Neural cell (in vitro differentiated cells): ENCODE measurements around the gene MARVELD1. TPM values are rescaled to one million over a fixed set of nuclear protein-coding genes. Genes with fewer than 3 reads are reported as not detected.

Source experiments
- H2AFZ ChIP-seq: fragments of 200-600, 300-800 bp; sonication (generic), shearing (Covaris generic); 2 replicates; pipeline ENCODE4 v1.6.0; 2014; ENCODE audit warnings: low read depth, mild to moderate bottlenecking, antibody characterized with exemption, low read length, moderate library complexity
- H3F3A ChIP-seq: fragments of 200-600 bp; shearing (Covaris generic); 2 replicates; pipeline ENCODE4 v1.6.1; 2016; ENCODE audit warnings: mild to moderate bottlenecking, moderate library complexity, mixed read lengths, antibody characterized with exemption, low read length; ENCODE audit not compliant: insufficient read depth, poor library complexity, severe bottlenecking
- H3K27ac ChIP-seq: fragments of 200-600, 300-800 bp; sonication (generic), shearing (Covaris generic); 2 replicates; pipeline ENCODE4 v1.5.1; 2014; ENCODE audit warnings: mild to moderate bottlenecking, low read length, moderate library complexity
- H3K27me3 ChIP-seq: fragments of 300-800, 200-600 bp; sonication (generic), shearing (Covaris generic); 2 replicates; pipeline ENCODE4 v1.6.0; 2014; ENCODE audit warnings: mild to moderate bottlenecking, low read depth, low read length, moderate library complexity; ENCODE audit not compliant: insufficient read depth
- H3K36me3 ChIP-seq: fragments of 300-800, 200-600 bp; sonication (generic), shearing (Covaris generic); 2 replicates; pipeline ENCODE4 v1.5.1; 2014; ENCODE audit warnings: mild to moderate bottlenecking, antibody characterized with exemption, low read length, moderate library complexity; ENCODE audit not compliant: insufficient read depth
- H3K4me2 ChIP-seq: fragments of 300-800, 200-600 bp; sonication (generic), shearing (Covaris generic); 2 replicates; pipeline ENCODE4 v1.6.0; 2014; ENCODE audit warnings: mild to moderate bottlenecking, low read length
- H3K4me3 ChIP-seq: fragments of 300-800, 200-600 bp; sonication (generic), shearing (Covaris generic); 2 replicates; pipeline ENCODE4 v1.5.1; 2014; ENCODE audit warnings: mild to moderate bottlenecking, low read length, moderate library complexity
- H3K79me2 ChIP-seq: fragments of 200-600 bp; shearing (Covaris generic); replicated peaks from 2 replicates; pipeline ENCODE4 v1.6.0; 2014; ENCODE audit warnings: mild to moderate bottlenecking, low read length, moderate library complexity; ENCODE audit not compliant: insufficient read depth
- H3K9ac ChIP-seq: fragments of 300-800, 200-600 bp; sonication (generic), shearing (Covaris generic); 2 replicates; pipeline ENCODE4 v1.6.1; 2016; ENCODE audit warnings: mild to moderate bottlenecking, low read length, mixed read lengths
- H3K9me2 ChIP-seq: fragments of 200-600 bp; shearing (Covaris generic); 2 replicates; pipeline ENCODE4 v1.6.1; 2016; ENCODE audit warnings: mild to moderate bottlenecking, low read length, mixed read lengths; ENCODE audit not compliant: insufficient read depth
- H3K9me3 ChIP-seq: fragments of 200-600, 300-800 bp; sonication (generic), shearing (Covaris generic); 2 replicates; pipeline ENCODE4 v1.6.1; 2016; ENCODE audit warnings: mild to moderate bottlenecking, mixed run types, low read length, moderate library complexity, mixed read lengths
- H4K20me1 ChIP-seq: fragments of 200-600 bp; shearing (Covaris generic); 2 replicates; pipeline ENCODE4 v1.6.1; 2016; ENCODE audit warnings: mild to moderate bottlenecking, mixed run types; ENCODE audit not compliant: insufficient read depth
- CTCF ChIP-seq: fragments of 450-650 bp; IDR thresholded peaks from 2 replicates; pipeline ENCODE4 v1.5.1; 2014; ENCODE audit warnings: antibody characterized with exemption, mild to moderate bottlenecking, moderate library complexity; ENCODE audit not compliant: poor library complexity, severe bottlenecking
- EP300 ChIP-seq: fragments of 450-650 bp; conservative IDR thresholded peaks from 2 replicates; pipeline ENCODE4 v1.6.1; 2014; ENCODE audit warnings: antibody characterized with exemption, mild to moderate bottlenecking, moderate library complexity; ENCODE audit not compliant: poor library complexity, severe bottlenecking
- EZH2 ChIP-seq: fragments of 200-600, 300-800 bp; shearing (Covaris generic), sonication (generic); IDR thresholded peaks from 2 replicates; pipeline ENCODE4 v1.6.1; 2014; ENCODE audit warnings: antibody characterized with exemption, low read length, borderline replicate concordance, mild to moderate bottlenecking; ENCODE audit not compliant: insufficient read depth, poor library complexity, severe bottlenecking
- MXI1 ChIP-seq: fragments of 450-650 bp; conservative IDR thresholded peaks from 2 replicates; pipeline ENCODE4 v1.6.1; 2014; ENCODE audit warnings: antibody characterized with exemption, mild to moderate bottlenecking; ENCODE audit not compliant: poor library complexity, severe bottlenecking
- POLR2AphosphoS5 ChIP-seq: IDR thresholded peaks from 2 replicates; pipeline ENCODE4 v1.6.1; 2012
- RAD21 ChIP-seq: fragments of 450-650 bp; conservative IDR thresholded peaks from 2 replicates; pipeline ENCODE4 v1.6.1; 2014; ENCODE audit warnings: antibody characterized with exemption, mild to moderate bottlenecking, moderate library complexity
- REST ChIP-seq: IDR thresholded peaks from 2 replicates; pipeline ENCODE4 v1.6.1; 2012; ENCODE audit warnings: borderline replicate concordance
- SMC3 ChIP-seq: fragments of 450-650 bp; conservative IDR thresholded peaks from 2 replicates; pipeline ENCODE4 v1.6.1; 2014; ENCODE audit warnings: antibody characterized with exemption, mild to moderate bottlenecking, moderate library complexity; ENCODE audit not compliant: poor library complexity
- TAF1 ChIP-seq: IDR thresholded peaks from 2 replicates; pipeline ENCODE4 v1.6.1; 2012; ENCODE audit warnings: low read depth
- polyA plus RNA-seq: library from polyadenylated mRNA; depleted of rRNA; stranded (reverse); fragments of >200 nt; gene quantifications from 2 replicates; pipeline ENCODE4 v1.2.3, GENCODE V29; 2014

The MARVELD1 gene
- polyA plus RNA-seq, 1 donor from 2014 or later: 2.3 TPM

- no peak for TF ChIP-seq TAF1
- TF ChIP-seq POLR2AphosphoS5: no peak
- no peak for TF ChIP-seq EZH2
- no peaks in the 10 kb centered on the region for H4K20me1 ChIP-seq
- no peak overlapping the region for H3K4me3 ChIP-seq
Measured at GRCh38 chr10:97755718-97756117, 42.2 kb downstream of the MARVELD1 start.

GRCh38 chr10:97757471-97757870 is 43.9 kb downstream of the MARVELD1 start:
- H2AFZ ChIP-seq: no peak overlapping the region
- H3K9ac ChIP-seq: no peak overlapping the region
- no peak overlapping the region for H3K4me2 ChIP-seq
- no peaks in the 10 kb centered on the region for H3K9me3 ChIP-seq
- H3K36me3 ChIP-seq: peaks cover 16% of the 10 kb centered on the region
- H3F3A ChIP-seq: no peaks in the 10 kb centered on the region
- H3K79me2 ChIP-seq: no peaks in the 10 kb centered on the region
- no peak overlapping the region for H3K4me3 ChIP-seq
- no peaks in the 10 kb centered on the region for H4K20me1 ChIP-seq
- H3K9me2 ChIP-seq: no peaks in the 10 kb centered on the region
- TF ChIP-seq POLR2AphosphoS5: no peak
- TF ChIP-seq TAF1: no peak
- TF ChIP-seq CTCF: no peak
- TF ChIP-seq EP300: no peak
- TF ChIP-seq EZH2: no peak
- no peak for TF ChIP-seq REST
- TF ChIP-seq RAD21: no peak
- no peaks in the 10 kb centered on the region for H3K27me3 ChIP-seq
- H3K27ac ChIP-seq: no peak overlapping the region

More at GRCh38 chr10:97755718-97756117, 42.2 kb downstream of the MARVELD1 start:
- H3K79me2 ChIP-seq: no peaks in the 10 kb centered on the region
- no peaks in the 10 kb centered on the region for H3K9me2 ChIP-seq
- no peak overlapping the region for H3K27ac ChIP-seq
- no peaks in the 10 kb centered on the region for H3F3A ChIP-seq
- H3K36me3 ChIP-seq: peaks cover 16% of the 10 kb centered on the region
- H2AFZ ChIP-seq: no peak overlapping the region
- no peaks in the 10 kb centered on the region for H3K27me3 ChIP-seq
- no peaks in the 10 kb centered on the region for H3K9me3 ChIP-seq
- H3K9ac ChIP-seq: no peak overlapping the region
- no peak overlapping the region for H3K4me2 ChIP-seq

GRCh38 chr10:97759158-97759887 is 45.8 kb downstream of the MARVELD1 start:
- Histone ChIP-seq H2AFZ (no peak overlapping the region), H3K4me3 (no peak overlapping the region), H3K79me2 (no peaks in the 10 kb centered on the region), H3K9ac (no peak overlapping the region), H3F3A (no peaks in the 10 kb centered on the region), H3K4me2 (no peak overlapping the region), H3K36me3 (peaks cover 9% of the 10 kb centered on the region), H3K9me2 (no peaks in the 10 kb centered on the region), H4K20me1 (no peaks in the 10 kb centered on the region), H3K27me3 (no peaks in the 10 kb centered on the region), H3K27ac (no peak overlapping the region), H3K9me3 (no peaks in the 10 kb centered on the region)
- TF ChIP-seq CTCF: peak; percentile 78
- TF ChIP-seq REST: no peak
- TF ChIP-seq SMC3: peak; percentile 78
- no peak for TF ChIP-seq TAF1
- peak; percentile 78 for TF ChIP-seq RAD21
- no peak for TF ChIP-seq MXI1
- TF ChIP-seq EP300: no peak
- no peak for TF ChIP-seq POLR2AphosphoS5
